Activated T-cell treated with anti-CD3 and anti-CD28 coated beads for 48 hours (primary cell): ENCODE data around the gene ERG28.

ENCODE experiments used
- DNase-seq: peaks from one replicate; pipeline ENCODE4 v3.0.0-alpha.2; 2020; ENCODE audit warnings: low read depth

The ERG28 gene

DNA sequence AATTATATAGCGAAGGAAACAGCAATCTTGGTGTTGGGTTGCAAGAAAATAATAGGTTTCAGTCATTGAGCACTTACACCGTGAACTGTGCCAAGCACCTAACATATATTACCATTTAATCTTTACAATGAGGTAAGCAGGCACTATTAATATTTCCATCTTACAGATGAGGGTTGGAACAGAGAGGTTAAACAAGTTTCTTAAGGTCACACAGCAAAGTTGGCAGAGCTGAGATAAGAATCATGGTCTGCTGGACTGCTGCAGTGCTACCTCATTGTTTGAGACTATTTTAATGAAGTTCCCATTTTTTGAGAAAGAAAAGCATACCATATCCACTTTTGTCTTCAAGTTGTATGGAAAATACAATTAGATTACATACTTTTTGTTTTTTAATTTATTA, 1.7 kb downstream of the ERG28 start:
- DNase-seq = no peak

DNA sequence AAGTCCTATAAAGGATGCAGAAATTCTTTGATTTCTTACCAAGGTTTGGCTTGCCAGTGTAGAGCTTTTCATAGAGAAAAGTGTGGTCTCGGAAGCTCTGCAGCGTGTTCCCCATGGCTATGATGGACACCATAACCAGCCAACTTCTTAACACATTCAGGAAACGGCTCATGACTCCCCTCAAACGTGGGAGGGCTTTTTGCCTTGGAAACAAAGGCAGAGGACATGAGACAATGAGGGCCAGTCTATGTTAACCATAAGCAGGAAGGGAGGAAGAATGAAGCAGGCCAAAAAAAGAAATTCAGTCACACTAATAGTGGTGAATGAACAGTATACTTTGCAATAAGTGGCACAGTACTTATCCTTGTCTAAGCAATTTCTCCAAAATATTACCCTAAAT, 3.3 kb downstream of the ERG28 start:
- no peak for DNase-seq

DNA sequence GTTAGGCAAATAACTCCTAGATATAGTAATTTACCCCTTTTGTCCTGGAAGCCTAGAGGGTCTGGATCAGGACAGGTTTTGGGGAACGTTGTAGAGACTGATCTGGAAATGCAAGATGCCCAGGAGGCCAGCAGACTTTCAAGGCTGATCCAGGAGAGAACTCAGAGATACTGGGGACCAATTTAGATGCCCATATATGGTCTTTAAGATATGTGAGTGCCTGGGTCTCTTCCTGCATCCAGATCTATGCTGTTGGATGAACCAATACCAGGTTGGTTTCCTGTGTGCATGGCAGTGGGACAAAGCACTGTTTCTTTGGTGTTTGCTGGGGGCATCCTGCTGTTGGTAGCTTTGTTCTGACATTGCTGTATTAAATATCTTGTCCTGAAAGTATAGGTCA, 5.4 kb downstream of the ERG28 start:
- DNase-seq = no peak

DNA sequence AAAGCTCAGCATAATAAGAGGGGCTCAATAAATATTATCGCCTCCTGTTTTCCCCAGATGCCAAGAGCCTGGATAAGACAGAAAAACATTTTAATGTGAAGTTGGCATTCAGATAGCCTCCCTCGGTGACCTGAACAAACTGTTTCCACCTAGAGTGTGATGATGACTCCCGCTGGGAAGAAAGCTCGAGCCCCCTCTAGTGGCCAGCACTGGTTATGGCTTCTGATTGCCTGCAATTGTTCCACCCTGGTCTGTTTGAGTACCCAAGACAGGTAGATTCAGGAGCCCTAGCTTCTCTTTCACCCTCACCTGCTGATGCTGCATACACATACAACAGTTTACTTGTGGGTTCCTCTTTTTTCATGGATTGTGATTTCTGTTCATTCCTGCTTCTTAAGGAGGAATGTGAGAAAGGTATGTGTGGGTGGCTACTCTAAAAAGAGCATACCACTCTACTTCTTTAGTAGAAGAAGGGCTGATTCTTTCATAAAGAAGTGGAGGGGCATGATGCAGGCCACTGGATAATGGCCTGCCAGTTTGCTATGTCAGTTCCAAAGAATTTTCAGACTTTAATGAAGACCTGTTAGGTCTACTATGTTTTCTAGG, 6.4 kb downstream of the ERG28 start:
- peak; percentile 72 for DNase-seq

DNA sequence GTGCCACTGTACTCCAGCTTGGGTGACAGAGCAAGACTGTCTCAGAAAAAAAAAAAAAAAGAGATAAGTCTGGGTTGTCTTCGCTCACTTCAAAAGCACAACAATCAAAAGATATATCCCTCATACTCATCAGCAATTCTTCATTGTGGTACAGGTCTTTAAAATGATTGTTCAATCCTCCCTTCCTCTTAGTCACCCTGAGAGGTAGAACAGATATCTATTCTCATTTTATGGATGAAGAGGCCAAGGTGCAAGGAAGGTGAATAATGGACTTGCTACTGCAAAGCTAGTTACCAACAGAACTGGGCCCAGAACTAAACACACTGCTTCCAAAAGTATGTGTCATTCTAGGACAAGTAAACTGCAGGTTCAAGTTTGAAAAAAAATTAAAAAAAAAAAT, 7.1 kb downstream of the ERG28 start:
- no peak for DNase-seq

DNA sequence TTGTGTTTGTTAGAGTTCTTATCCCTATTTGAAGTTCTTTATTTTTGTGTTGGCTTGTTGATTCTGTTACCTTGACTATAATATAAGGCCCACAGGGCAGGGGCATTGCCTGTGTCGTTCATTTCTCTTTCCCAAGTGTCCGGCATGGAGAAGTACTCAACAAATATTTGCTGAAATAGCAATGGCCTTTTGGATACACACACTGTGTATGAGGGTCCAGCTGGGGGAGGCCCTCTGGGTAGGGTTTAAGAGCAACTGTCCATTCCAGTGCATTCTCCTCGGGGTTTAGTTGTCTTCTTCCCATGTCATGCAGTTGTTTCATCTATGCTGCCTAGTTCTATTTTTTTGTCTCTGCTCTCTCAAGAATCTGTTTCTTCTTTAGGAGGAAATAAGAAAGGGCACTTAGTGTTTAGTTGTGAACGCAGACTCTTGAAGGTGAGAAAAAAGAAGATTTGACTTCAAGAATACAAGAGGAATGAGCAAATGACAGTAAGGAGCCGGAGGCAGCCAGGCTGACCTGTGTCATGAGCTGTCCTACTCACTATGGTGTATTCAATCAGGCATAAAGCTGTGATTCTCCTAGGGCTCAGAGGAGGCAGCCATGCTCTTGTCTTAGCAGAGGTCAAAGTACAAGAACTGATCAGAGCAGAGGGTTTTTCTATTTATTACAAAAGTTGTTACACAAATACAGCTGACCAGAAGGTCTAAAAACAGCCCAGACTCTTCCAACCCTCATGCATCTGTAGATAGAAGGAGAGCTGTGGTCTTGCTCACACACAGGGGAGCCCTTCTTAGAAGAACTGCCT, 10.2 kb downstream of the ERG28 start:
- DNase-seq = no peak

DNA sequence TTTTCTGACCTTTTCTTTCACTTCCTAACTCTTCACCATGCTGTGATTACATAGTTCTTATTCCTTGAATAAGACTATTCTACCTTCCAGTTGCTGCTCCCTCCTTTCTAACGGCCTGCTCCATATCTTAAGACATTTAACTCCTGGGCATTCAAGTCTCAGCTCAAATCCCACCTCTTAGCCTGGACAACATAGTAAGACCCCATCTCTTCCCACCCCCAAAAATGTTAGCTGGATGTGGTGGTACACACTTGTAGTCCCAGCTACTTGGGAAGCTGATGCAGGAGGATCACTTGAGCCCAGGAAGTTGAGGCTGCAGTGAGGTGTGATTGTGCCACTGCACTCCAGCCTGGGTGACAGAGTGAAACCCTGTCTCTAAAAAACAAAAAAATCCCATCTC, 10.9 kb downstream of the ERG28 start:
- DNase-seq = no peak

DNA sequence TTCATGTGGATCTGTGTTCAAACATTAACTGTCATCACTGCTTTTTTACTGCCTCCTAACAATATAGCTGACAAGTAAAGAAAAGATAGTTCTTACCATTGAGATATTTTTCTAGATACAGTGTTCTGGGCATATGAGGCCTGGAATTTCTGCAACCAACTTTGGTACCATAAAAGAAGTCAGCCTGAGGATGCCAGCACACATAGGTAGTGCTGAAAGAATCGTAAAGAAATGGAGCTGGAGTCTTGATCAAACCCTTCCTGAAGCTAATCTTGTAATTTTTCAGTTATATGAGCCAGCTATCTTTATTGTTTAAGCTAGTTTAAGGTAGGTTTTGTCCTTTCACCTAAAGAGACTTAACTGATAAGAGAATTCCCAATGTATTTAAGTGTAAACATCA, 11.3 kb downstream of the ERG28 start:
- DNase-seq = no peak

DNA sequence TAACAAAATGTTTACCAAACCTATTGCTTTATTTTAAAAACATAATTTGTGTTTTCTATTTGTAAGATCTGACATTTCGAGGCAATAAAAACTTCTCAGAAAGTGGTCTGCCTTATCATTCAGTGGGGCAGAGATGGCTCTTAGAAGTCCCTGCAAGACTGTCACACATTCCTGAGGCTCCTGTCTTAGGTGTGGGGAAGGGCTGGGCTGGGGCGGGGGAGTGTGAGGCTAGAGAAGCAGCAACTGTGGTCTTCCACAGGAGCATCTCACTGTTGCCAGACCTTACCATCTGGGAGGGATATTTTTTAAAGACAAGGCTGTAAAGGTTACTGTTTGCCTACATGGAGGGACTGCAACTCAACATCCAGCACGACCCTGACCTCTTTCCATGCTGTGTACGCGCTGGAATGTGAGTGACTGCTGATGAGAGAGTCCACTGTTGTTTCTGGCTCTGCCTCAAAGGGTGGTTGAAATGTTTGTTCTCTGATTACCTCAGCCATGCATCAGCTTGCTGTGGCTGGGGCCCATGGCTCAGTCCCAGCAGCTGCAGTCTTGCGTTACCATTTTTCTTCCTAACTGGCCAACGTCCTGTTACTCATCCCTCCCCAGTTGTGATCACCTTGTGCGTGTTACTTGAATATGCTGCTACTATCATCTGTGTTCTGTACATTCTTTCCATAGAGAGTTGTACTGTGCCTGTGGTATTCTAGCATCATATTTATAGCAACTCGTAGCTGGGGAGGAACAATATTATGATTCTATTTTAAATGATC, 12.4 kb downstream of the ERG28 start:
- DNase-seq = no peak

DNA sequence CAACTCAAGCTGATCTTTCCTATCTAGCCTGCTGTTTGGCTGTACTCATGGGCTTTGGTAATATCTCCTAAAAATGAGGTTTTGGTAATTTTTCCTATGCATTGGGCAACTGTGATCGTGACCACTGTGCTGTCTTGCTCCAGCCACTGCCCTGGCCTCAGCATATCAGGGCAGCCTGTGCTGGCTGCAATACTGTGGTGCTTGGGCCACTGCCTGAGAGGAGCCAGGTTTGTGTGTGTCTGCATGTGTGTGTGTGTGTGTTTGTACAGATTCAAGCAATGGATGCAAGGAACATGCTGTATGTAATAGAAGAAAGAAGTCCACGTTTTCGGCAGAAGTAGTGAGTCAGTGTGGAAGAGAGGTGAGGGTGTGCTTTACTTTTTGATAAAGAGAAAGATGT, 13.0 kb downstream of the ERG28 start:
- no peak for DNase-seq

DNA sequence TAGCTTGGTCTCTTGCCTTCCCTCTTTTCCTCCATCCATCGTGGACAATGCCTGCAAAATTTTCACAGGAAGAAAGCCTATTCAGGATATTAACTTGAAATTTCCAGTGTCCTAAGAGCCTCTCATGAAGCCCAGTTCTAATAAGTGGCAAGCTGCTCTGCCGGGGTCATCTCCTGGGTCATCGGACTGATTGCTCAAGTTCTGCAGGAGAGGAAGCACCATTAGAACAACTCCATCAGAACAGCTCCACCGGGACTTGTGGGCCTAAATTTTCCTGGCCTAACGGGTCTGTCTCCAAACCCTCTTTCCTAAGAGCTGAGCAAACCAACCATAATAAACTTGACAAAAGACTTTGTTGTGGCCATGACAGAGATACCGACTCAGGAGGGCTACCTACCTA, 13.9 kb downstream of the ERG28 start:
- no peak for DNase-seq

DNA sequence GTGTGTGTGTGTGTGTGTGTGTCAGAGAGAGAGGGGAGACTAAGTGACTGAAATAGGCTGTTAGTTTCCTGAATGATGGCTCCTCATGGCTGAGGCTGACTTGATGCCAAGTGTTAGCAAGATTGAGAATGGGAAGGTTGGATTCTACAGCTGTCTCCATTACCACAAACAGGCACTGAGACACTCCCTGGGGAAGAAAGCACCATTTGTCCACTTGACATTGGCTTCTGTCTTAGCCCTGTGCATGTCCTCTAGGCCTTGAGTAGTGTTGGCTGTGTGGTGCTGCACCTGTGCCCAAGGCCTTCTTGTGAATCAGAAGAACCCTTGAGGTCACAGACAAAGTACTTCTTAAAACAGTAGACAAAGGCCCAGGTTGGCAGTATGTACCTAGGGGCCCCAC, 15.6 kb downstream of the ERG28 start:
- DNase-seq = no peak

DNA sequence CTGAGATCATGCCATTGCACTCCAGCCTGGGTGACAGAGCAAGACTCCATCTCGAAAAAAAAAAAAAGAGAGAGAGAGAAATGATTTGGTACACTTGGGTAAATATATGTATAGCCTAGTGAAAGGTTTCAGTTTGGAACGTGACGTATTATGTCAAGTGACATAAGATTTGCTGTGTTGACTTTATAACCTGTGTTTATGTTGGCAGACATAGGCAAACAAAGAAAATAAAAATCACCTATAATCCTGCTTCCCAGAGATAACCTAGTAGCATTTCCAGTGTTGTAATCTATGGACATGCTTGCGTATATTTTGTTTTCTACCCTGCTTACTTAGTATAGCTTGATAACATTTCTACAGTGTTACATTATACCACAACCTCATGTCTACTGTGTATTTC, 16.7 kb downstream of the ERG28 start:
- no peak for DNase-seq

DNA sequence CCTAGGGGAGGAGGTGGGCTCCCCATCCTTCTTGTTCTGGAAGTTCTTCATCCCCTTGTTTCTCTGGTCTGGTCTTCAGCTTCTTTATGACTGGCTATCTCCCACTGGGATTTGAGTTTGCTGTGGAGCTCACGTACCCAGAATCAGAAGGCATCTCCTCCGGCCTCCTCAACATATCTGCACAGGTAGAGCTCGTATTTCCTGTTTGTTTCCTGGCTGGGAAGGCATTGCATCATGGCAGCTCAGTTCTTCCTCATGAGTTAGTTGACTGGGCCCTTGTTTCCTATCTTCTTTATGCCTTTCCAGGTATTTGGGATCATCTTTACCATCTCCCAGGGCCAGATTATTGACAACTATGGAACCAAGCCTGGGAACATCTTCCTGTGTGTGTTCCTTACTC, 19.8 kb downstream of the ERG28 start:
- no peak for DNase-seq

DNA sequence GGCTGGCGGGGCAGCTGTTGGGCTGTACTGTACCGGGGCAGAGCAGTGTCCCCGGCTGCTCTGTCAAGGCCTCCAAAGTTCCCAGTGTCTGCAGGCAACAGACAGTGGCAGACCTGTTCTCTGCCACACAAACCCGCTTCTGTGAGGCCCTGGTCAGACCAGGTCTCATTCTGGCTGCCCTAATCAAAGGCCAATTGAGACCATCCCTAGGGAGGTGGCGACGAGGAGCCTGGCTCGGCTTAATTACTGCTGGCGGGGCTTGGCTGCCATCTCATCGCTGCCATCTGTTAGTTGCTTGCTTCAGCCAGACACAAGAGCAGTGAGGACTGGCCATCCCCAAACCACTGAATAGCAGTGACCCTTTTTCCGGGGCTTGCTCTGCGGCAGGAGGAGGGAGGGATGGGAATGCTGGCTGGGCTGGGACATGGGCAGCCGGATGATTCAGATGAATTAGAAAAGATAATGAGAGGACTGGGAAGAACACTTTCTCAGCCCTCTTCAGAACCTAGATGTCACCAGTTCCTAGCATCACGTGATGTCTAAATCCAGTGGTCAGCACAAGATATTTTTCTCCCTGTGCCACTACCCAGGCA, 24.5 kb downstream of the ERG28 start:
- no peak for DNase-seq

DNA sequence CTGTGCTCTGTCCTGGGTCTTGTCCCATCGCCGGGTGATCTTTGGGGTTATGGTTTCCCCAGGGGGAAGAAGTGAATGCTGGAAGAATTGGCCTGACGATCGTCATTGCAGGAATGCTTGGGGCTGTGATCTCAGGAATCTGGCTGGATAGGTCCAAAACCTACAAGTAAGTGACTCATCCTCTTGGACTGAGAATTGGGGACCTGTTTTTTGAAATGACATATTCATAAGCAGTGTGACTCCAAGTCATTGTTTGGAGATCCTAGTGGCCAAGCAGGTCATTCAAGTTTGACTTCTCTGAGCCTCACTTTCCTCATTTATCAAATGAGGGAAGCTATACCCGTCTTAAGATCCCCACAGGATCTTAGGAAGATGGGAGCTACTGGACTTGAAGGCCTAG, 25.8 kb downstream of the ERG28 start:
- no peak for DNase-seq

DNA sequence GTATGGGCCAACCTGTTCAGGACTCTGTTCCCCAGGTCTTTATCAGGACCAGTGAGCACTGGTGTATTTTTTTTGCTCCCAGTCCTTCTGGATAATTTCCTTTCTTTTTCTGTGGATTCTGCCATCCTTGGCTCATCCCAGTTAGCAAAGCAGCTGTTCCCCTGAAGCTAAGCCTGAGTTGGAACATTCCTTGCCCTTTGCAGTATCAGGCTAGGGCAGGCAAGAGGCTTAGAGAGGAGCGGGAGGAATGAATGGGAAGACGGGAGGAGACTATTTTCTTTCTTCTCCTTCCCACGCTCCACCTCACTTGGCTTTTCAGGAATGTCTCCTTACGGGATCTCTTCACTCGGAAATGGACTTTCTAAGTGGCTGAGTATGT, 29.2 kb downstream of the ERG28 start:
- no peak for DNase-seq

DNA sequence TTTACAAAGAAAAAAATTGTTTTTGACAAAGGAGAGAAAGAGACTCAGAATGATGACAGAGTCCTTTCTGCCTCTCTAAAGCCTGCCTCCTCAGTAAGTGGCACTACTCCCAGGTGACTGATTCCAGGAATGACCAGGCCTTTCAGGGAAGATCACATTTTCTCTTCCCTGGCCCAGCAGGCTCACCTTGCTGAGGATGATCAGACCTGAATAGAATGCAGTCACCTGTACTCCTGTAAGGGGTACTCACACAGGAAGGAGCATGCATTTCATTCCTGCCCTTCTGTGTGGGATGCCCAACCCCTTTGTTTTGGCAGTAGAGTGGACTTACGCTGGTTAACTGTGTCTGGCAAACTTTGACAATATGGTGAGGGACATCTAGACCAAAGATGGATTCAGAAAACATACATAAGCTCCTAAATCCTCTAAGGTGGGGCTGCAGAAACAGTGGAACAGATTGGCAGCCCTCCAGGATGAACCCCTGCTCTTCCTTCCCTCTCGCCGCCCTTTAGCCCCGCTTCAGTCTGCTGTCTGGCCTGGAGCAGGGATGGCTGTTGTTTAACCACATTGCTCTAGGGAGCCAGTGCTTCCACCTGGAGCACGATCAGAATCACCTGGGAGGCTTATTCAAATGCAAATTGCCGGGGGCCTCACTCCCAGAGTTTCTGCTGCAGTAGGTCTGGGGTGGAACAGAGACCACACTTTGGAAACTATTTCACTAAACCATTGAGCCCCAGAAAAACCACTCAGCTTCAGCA, 29.8 kb downstream of the ERG28 start:
- DNase-seq = no peak

DNA sequence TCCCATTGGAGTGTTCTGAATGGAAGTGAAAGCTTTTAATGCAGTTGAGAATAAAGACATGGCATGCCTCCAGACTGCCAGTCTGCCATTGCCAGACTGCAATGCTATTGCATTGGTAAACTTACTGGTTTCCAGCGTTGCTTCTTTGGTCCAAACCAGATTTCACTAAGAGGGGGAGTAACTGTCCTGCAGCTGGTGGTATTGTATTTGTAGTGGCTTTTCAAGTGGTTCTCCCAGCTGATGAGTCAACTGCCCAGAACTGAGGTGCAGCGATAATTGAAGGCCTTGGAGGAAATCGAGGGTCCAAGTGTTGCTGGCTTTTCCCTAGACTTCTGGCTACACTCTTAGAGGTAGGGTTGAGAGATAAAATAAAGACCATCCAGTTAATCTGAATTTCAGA, 31.9 kb downstream of the ERG28 start:
- no peak for DNase-seq

DNA sequence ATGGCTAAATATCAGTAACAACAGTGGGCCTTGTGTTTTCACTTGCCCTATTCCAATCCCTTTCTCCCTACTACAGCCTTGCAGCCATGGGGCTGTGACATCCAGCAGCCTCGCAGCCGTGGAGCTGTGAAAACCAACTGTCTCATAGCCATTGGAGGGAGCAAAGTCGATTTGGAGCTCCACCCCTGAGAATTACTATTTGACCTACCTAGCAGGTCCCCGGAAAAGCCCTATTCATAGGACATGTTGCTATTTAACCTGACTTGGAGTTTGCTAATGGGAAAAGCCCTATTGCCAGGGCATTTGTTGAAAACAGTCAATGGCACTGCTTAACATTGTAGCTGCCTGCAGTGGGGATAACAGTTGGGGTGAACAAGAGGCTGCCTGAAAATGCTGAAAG, 33.3 kb downstream of the ERG28 start:
- DNase-seq = no peak

DNA sequence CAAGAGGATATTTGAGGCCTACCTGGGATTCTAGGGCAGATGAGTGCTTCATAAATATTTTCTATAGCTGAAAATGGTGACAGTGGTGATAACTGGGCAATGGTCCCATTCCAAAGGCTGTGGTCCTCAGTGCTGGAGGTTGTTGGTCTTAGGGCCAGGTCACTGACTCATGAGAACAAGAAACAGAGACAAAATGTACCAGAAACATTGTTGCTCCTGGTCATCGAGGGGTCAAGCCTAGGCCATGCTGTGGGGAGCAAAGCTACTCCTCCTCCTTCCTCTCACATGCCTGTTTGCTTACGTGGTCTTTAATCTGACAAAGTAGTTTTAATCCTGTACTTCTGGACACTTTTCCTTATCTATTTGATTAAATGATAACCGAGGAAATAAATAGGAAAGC, 33.8 kb downstream of the ERG28 start:
- DNase-seq = no peak

DNA sequence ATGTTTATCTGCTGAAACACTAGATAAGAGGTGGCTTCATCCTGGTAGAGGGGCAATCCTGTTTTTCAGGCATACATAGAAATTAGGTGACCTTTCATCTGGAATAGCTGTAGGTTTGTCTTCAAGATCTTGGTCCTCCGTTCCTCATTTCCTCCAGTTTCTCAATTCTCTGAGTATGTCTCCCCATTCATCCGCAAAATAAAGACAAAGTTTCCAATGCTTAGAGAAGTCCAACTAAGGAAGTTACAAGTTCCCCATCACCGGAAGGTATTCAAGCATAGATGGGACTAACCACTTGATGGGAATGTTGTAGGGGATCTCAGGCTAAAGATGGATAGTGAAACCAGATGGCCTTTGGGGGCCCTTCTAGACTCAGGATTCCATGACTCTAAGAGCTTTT, 34.3 kb downstream of the ERG28 start:
- DNase-seq = no peak
